Superior temporal gyrus (tissue), 1 donor: ENCODE data around the gene FYN.
"Not testable (repeated sequence)": the region's sequence is repeated elsewhere in the genome, so short reads cannot be mapped to it uniquely, and the experiment has no call there.

Experiments used
- DNase-seq: peaks from one replicate; pipeline ENCODE4 v3.0.0-alpha.2; 2016; ENCODE audit errors: extremely low spot score

Gene FYN

DNA sequence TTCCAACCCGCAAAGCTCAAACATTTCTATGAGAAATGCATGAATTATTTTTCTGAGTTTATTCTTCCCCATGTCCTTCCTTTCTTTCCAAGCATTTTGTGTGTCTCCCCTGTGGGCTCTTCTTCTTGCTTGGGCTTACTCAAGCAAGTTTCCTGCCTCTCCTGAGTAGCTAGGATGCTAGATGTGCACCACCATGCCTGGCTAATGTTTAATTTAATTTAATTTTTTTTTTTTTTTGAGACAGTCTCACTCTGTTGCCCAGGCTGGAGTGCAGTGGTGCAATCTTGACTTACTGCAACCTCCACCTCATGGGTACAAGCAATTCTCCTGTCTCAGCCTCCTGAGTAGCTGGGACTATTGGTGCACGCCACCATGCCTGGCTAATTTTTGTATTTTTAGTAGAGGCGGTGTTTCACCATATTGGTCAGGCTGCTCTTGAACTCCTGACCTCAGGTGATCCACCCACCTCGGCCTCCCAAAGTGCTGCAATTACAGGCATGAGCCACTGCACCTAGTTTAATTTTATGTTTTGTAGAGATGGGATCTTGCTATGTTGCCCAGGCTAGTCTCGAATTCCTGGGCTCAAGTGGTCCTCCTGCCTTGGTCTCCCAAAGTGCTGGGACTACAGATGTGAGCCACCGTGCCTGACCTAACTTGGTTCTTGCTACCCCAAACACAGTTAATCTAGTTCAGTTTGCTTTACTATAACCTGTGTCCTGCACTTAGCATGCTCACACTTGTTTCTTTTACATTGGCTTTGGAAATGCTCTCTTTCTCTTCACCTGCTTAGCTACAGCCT, 192.2 kb downstream of the FYN start:
- not testable (repeated sequence) for DNase-seq

DNA sequence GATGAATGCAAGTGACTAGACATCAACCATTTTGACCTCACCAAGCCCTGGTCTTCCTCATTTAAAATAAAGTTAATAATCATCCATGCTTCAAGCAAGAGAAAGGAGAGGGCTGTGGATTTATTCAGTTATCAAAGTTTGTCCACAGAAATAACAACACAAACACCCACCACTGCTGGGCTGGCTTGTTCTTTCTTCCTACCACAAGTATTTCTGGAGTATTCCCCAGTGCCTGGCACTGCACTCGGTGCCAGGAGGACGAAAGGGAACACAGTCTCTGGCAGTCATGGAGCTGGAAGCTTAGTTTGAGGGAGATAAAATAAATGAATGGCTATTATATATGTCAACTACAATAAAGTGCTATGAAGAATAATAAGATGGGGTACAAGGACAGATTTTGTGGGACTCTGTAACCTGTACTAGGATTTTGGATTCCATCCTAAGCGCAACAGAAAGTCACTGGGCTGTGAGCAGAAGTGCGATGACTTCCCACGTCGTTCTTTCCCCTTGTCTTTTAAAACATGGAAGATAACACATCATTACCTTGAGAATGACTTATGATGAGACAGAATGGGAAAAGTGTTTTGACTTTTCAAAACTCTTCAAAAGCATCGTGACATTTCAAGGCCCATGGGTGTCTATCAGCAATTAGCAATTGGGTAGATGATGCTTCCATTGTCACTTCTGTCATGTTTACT, 193.1 kb downstream of the FYN start:
- DNase-seq = peak; percentile 69

DNA sequence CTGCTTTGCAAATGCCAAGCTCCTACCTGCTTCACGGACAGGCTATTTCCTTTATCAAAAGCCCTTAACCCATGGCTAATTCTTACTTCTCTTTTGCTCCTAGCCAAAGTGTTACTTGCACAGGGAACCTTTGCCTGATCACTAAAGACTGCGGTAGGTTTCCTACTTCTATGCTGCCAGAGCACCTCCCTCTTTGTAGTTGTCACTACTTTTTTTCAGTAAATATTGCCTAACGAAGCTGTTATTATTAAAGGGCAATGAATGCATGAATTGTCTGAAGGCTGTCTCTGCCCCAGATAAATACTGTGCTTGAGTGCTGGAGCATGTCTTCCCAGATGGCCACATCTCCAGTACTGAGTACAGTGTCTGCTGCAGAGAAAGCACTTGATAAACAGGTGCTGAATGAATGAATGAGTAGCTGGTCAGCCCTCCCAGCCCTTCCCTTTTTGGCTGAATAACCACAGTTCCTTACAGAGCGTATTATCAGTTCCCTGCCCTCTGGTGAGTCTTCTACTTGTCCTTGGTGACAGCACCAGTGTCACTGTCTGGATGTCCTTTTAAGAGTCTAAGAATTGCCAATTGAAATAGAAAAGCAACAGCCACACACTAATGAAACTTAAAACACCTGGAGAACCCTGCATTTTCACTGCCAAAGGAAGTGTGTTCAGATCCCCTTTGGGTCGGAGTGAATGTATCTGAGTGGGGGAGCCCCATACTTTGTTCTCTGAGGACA, 194.0 kb downstream of the FYN start:
- no peak for DNase-seq

DNA sequence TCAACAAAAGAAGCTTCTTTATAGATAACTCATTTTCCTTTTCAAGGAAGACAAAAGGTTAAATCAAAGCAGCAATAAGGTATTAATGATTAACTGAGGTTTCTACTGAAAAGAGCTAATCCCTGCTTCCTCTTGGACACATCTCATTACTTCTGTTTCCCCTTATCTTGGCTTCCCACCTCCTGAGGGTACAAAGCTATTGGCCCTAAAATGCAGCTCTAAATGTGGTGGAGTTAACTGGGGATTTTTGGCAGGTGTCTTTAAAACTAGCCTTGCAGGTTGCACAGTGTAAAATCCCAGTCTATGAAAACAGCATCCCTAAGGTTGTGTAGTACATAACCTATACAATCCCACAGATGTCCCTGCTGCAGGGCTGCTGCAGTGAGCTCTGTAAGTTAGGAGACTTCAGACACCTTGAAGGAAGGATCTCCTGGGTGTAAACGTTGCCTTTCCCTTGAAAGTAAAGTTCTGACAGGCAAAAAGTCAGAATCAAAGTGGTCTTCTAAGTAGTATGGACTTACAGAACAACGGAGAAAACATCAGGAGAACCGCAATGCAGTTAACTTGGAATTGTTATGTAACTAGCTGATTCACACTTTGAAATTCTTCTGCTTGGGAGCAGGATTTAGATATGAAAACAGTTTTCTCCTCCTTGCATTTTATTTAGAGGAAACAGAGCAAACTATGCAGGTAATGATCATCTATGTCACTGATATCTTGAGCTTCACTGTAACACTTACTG, 195.8 kb downstream of the FYN start:
- DNase-seq = no peak

DNA sequence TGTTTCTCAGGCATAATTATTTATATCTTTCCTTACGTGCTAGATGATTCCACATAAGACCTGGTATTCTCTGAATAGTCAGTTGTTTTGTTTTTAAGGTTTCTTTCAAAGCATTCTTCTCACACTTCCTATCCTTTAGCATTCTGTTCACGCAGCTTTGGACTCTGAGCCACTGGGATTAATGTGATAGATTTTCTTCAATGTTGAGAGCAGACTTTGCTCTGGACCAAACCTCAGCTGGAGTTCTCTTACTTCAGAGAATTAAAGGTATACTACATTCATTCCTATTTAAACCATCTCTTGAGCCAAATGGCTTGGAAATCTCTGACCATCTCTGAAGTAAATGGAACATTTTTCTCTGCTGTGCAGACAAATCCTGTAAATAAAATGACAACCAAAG, 196.9 kb downstream of the FYN start:
- DNase-seq = no peak

DNA sequence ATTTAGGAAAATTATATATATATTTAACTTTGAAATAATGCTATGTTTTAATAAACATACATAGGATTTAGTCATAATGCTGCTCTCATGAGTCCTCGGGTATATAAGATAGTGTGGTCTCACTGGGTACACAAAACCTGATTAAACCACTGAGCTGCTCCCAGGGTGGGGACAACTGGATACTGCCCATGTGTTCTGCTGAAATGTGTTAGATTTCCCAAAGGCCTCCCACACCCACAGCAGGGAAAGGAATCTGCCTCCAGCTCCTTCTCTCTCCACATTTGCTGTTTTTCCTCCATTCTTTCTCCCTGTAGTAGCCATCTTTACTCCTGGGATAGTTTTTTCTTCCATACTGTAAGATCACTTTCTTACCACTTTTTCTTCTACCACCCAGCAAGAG, 198.4 kb downstream of the FYN start:
- no peak for DNase-seq

DNA sequence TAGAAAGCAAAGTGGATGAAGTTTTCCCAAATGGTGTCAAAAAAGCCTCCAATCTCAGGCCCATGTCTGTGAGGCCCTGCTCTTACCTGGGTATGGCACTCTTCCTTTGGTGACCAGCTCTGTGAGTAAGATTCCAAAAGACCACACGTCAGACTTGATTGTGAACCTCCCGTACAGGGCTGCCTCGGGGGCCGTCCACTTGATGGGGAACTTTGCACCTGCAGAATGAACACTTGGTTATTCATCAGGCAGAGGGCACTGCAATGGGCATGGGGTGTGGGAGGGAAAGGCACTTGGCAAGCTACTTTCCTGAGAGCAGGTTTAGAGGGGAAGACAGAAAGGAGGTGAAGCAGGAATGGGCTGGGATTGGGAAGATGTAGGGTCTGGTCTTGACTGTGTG, 198.8 kb downstream of the FYN start:
- DNase-seq = no peak

DNA sequence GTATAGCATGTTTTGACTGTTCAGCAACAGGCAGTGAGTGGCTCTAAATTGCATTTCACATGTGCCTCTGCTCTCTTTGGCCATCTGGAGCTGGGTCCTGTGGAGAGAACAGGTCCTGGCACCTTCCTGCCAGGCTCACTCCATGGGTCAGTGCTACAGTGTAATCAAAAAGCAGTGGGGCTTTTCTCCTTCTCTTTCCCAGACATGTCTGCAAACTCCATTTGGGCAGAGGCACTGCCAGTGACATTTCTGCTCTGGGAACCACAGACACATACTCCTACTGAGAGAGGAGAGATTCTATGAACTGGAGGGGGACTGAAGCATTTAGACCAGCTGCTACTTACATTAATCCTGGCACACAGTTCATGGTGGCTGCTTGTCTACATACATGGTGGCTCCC, 199.3 kb downstream of the FYN start:
- DNase-seq = no peak

DNA sequence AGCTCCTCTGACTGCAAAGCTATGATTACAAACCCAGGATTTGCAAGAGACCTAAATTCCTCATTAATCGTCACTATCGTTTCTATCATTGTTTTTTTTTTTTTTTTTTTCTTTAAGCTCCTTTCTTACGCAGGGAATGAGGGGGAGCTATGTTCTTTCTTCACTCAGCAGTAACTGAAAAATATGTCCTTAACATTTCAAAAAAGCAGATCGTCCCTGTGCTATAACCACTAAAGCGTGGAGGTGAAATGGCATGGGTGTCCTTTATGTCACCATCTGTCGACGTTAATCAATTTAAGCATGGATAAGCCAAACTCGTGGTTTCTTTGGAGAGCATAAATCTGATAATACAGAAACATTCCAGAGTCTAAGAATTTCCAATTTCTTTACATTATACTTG, 199.7 kb downstream of the FYN start:
- DNase-seq = no peak

DNA sequence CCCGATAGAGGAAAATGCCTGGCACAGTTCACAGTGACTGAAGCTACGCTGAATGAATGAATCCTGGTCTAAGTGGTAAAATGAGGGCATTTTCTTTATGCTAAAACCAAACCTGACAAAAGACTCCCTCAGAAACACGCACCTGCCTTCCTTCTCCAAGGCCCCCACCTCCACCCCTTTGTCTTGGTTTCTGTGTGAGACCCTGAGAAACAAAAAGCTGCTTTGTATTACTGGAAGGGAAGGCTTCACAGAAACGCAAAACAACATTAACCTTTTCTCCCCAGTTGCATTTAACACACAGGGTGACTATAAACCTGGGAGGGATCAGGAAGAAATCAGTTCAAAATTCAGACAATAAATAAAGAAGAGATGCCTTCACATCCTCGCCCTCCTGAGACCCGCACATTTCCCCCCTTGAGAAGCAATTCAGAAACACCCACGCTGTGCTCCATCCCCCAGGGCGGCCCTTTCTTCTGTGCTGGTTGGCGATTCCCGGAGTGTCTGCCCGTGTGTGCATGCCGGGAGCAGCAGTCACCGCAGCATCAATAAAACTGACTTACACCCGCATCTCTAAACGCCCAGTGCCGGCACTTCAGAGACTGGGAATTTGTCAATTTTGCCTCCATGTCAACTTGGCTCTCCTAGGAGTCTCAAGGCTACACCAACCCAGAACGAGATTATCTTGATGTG, 200.3 kb downstream of the FYN start:
- no peak for DNase-seq

DNA sequence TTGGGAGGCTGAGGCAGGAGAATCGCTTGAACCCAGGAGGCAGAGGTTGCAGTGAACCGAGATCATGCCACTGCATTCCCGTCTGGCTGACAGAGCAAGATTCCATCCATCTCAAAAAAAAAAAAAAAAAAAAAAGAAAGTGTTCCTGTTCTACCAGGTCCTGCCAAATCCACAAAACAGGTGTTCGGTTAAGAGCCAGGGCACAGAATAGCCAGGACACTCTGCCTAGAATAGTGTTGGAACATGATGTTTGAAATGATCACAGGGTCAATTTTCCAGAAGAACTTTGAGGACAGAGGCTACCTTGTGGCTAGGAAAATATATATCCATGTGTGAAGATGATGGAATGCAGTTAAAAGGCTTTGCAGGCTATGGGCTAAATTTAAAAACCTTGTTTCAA, 203.9 kb downstream of the FYN start:
- DNase-seq = no peak

DNA sequence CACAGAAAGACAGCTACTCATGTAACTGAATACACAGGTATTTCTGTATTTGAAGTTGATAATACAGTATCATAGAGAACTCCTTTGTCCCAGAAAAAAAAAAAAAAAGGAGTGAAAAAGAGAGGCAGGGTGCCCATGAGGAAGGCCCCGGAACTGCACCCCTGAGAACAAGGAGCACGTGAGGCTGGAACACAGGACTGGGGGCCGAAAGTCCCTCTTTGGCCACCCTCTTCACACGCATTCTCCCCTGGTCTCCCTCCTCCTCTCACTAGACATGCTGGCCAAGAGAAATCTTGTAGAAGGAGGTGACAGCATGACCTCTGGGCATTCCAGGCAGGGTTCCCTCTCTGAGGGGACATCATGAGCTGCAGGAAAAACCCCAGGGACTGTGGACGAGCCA, 204.8 kb downstream of the FYN start:
- no peak for DNase-seq

DNA sequence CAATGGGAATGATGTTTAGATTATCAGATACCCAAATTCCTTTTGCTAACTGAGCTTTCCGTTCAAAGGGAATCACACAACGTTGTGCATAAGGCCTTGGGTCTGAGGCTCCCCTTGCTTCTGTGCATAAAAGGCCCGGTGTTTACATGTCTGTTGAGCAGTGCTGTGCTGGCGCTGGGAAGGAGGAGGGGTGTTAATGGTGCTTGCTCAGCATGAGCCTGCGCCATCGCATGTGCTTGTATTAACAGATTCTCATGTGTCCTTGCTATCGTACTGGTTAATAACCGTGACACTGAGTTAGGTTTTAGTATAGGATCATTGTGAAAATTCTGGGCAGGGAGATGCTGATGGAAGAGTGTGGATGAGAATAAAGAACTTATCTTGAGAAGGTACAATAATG, 205.3 kb downstream of the FYN start:
- DNase-seq = no peak

DNA sequence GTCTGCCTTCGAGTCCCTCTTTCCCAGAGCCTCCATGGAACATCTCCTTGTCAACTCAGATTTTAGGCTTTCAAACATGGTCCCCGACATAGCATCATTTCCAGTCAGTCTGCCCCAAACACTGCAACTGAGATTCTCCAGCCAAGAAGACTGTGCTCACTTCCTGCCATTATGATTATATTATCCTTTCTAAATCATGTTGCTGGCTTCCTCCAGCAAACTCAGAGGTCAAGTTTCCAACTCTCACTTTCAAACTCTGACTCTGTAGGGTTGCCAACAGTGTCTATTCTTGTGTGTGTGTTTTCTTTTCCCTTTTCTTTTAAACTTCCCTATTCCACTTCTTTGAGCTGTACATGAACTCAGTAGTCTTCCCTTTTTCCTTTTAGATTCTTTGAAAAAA, 206.4 kb downstream of the FYN start:
- DNase-seq = no peak

DNA sequence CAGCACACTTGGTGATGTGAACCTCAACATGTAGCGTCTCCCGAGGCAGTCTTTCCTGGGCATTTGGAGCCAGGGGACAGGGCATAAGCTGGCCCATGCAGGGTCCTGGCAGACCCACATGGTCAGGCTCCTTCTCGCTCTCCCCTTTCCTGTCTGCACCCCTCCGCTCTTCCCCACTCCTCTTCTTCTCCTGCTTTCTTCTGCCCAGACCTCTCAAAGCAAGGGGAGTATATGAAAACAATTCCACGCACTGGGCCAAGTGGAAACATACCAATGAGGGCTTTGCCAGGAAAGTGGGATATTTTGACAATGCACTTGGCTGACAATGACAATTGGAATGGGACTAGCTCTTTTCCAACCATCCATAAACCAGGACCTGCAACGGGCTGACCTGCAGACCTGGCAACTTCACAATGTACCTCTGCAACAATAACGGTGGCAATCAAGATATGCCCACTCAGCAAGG, 208.7 kb downstream of the FYN start:
- DNase-seq = no peak

DNA sequence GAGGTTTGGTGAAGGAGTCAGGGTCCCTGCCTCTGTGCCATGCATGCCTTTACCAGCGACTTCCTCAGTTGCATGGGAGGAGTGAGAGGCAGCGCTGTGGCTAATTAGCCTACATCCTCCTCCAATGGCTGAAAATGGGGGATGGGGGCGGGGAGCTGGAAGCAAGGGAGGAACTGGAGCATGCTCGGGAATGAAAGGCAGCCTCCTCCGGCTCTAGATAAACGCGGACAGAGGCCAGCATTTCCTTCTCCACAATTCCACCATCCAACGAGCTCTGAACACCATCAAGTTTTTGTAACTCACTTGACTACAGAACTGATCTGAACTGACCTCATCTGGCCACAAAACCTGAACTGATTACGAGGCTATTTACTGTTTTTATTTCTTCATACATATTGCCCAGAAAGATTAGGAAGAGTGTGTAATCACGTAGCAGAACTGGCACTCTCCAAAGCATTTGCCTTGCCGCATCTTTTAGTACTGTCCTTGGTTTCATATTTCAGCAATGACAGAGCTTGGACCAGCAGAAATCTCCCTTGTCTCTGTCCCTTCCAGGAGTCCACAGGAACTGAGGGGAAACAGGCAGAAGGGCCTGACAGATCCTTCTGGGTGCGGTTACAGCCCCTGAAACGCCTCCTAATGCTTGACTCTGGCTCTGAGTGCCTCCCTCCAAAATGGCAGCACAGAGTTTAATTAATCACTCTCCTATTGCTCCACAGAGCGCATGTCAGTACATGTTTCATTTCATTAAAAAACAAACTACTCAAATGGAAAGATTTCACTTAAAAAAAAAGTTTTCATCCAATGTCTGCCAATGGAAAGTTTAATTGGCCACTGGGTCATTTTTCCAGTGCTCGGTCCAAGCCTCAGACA, 209.3 kb downstream of the FYN start:
- no peak for DNase-seq

DNA sequence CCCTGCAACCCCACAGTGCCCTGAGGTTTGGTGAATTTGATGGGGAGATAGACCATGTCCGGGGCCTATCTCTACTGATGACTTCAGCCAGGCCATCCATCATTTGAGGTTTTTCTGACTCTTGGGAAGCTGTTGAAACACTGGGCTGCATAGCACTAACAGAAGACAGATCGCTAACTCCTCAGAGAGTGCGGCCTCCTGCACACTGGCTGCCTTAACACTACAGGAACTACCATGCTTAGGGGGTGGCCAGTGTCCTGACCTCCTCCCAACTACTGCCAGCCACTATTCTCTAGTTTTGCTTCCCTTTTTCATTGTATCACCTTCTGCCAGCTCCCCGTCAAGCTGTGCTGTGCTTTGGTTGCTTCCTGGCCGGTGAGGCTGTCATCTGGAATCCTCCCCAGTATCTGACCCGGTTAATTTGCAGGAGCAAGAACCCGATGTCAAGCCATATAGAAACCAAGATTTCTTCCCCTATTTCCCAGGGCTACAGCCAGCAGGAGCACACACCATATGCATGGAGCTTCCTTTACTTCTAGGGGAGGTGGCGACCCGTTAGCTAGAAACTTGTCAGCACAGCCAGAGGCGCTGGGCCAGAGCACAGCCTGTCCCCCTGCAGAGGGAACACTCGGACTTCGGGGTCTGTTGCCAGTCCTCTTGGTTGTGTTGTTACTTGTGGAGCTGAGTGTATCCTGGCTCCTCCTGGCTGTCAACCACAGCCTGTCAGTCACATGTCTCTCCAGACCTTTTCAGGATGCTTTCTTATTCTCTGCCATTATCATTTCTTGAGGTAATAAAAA, 210.3 kb downstream of the FYN start:
- no peak for DNase-seq

DNA sequence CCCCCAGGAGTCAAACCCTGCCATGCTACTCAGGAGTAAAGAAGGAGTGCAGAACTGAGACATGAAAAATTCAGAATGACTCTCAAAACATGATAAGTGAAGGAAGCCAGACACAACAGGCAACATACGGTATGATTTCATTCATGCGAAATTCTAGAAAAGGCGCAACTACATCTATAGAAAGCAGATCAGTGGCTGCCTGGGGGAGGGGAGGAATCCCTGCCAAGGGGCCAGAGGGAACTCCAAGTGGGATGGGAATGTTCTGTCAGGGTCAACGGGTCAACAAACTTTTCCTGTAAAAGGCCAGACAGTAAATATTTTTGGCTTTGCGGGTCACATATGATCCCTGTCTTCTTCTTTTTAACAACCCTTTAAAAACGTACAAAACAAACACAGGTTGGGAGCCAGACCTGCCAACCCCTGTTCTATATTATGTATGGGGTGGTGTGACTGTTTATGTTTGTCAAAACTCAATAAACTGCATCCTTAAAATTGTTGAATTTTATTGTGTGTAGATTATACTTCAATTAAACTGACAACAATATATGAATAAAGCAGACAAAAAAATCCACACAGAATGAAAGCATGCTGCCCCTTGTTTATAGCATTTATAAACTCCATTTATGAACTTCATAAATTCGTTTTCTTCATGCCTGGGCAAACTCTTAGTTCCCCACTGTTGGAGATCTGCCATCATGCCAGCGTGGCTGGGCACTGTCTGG, 211.0 kb downstream of the FYN start:
- no peak for DNase-seq

DNA sequence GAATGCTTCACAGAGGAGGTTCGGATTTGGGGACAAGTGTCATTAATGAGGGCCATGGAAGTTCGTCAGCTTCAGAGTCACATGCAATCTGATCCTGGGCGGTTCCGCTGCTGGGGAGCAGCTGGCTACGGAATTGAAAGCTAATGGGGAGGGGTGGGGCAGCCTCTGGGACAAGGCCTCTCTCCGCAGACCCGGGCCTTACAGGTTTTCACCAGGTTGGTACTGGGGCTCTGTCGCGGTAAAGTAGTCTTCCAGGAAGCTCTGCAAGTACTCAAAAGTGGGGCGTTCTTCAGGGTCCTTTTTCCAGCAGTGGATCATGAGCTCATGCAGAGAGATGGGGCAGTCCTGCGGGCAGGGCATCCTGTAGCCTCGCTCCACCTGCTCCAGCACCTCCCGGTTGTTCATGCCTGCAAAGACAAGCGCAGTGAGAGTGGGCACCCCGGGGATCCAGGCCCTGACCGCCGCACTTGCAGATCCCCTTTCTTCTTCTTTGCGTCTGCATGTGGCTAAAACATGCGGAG, 211.7 kb downstream of the FYN start:
- no peak for DNase-seq
